ENCODE measurements around the gene PIP5K1B. TPM values are rescaled to one million over a fixed set of nuclear protein-coding genes. Genes with fewer than 3 reads are reported as not detected.

Gene PIP5K1B
- total RNA-seq, 1 donor from 2014 or later = not detected

DNA sequence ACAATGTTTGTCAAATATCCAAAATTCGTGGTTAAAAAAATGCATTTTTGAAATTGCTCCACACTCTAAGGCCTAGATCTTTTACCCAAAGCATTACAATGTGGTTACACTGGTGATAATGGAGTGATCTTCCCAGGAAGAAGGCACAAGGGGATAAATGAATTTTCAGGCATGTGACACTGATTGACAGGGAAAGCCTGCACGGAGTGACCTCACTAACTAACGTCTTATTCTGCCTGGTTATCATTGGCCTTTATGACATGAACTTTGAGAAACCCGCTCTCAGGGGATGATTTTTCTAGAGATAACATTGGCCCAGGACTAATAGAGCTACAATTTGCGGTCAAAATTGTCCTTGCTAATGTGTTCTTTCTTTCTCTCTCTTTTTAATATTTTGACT lies 171.2 kb downstream of the PIP5K1B start:
- TF ChIP-seq, protein P1, sequence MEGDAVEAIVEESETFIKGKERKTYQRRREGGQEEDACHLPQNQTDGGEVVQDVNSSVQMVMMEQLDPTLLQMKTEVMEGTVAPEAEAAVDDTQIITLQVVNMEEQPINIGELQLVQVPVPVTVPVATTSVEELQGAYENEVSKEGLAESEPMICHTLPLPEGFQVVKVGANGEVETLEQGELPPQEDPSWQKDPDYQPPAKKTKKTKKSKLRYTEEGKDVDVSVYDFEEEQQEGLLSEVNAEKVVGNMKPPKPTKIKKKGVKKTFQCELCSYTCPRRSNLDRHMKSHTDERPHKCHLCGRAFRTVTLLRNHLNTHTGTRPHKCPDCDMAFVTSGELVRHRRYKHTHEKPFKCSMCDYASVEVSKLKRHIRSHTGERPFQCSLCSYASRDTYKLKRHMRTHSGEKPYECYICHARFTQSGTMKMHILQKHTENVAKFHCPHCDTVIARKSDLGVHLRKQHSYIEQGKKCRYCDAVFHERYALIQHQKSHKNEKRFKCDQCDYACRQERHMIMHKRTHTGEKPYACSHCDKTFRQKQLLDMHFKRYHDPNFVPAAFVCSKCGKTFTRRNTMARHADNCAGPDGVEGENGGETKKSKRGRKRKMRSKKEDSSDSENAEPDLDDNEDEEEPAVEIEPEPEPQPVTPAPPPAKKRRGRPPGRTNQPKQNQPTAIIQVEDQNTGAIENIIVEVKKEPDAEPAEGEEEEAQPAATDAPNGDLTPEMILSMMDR (conservative IDR thresholded peaks at IDR 0.05; ENCODE audit: low read depth, low read length) = no peak
- H3K4me3 ChIP-seq (ENCODE audit: low read depth, low read length) = no peak overlapping the region
- DNase-seq (ENCODE audit: low read depth) = no peak

DNA sequence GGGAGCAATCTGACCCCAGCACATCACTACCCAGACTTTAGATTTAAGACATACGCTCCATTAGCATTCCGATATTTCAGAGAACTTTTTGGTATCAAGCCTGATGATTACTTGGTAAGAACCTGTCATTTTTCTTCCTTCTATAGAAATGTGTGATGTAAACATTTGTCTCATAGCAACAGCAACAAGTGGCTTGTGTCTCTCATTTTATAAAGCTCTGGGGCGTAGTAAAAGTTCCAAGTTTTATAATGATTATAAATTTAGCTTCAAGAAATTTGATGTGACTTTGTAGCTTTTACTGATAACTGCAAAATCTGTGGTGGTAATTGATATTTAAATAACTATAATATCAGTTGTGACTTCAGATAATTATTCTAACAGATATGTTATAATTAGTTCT lies 171.6 kb downstream of the PIP5K1B start:
- DNase-seq (ENCODE audit: low read depth) = no peak
- TF ChIP-seq, protein P1 (conservative IDR thresholded peaks at IDR 0.05; ENCODE audit: low read depth, low read length) = no peak
- no peak overlapping the region for H3K4me3 ChIP-seq (ENCODE audit: low read depth, low read length)

DNA sequence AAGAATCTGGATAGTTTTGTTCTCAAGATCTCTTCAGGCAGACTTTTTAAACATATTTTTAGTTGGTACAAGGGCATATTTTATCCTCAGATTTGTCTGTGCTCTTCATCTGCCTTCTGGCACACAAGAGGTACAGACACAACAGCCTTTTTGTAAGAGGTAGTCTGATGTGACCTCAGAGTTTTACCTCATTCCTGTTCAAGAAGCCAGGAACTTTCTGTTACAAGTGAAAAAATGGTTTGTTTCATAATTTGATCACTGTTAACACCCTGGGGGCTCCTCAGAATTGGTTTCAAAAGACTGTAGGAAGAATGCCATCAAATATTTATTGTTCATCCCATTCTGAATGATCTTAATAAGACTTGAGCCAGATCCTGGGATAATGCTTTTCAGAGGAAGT lies 172.2 kb downstream of the PIP5K1B start:
- DNase-seq (ENCODE audit: low read depth) = no peak
- TF ChIP-seq, protein P1 (conservative IDR thresholded peaks at IDR 0.05; ENCODE audit: low read depth, low read length) = no peak
- no peak overlapping the region for H3K4me3 ChIP-seq (ENCODE audit: low read depth, low read length)

DNA sequence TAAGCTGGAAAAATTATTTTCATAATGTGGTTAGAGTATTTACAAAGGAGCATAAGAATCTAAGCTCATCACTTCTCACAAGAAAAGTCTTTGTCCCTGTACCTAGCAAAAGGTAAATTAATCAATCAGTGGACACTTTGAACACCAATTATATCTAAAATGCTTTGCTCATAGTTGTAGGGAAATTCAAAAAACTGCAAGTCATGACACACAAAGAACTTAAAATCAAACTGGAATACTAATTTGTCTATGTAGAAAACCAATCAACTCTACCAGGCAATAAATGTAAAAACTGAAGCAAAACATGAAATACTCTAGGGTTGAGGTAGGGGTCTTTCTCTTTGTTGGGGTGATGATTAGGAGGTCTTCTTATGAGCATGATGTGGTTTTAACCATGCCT lies 173.4 kb downstream of the PIP5K1B start:
- DNase-seq (ENCODE audit: low read depth) = no peak
- TF ChIP-seq, protein P1 (conservative IDR thresholded peaks at IDR 0.05; ENCODE audit: low read depth, low read length) = no peak
- no peak overlapping the region for H3K4me3 ChIP-seq (ENCODE audit: low read depth, low read length)

DNA sequence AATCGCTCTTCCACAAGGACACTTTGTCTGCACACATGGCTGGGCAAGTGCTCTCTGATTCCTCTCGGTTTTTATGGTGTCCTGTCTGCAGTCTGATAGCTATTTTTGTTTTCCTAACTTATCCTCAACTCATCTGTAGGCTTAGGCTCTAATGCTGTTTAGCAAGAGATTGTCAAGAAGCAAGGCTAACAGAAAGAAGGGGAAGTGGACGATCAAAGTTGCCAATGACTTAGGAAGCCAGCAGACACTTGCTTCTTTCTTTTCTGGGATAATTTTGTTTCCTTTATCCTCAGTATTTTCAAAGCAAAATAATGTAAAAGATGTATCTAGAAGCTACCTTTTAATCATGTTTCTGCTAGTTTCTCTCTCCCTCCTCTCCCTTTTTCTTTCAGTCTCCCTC lies 178.2 kb downstream of the PIP5K1B start:
- TF ChIP-seq, protein P1 (conservative IDR thresholded peaks at IDR 0.05; ENCODE audit: low read depth, low read length) = no peak
- DNase-seq (ENCODE audit: low read depth) = no peak
- H3K4me3 ChIP-seq (ENCODE audit: low read depth, low read length) = no peak overlapping the region

DNA sequence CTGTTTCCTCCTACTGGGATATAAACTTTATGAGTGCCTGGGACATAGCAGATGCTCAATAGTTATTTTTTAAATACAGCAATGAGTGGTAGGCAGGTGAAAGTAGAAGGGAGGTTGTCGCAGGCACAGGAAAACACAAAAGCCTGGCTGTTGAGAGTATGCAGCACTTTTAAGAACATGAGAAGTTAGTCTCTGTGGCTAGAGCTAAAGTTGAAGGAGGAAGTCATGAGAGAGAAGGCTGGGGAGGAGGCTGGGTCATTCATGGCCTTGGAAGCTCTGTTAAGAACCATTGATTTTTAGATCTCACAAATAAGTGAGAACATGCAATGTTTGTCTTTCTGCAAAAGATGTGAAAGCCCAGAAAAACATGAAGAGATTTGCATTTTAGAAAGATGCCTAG lies 182.2 kb downstream of the PIP5K1B start:
- H3K4me3 ChIP-seq (ENCODE audit: low read depth, low read length) = no peak overlapping the region
- no peak for DNase-seq (ENCODE audit: low read depth)

DNA sequence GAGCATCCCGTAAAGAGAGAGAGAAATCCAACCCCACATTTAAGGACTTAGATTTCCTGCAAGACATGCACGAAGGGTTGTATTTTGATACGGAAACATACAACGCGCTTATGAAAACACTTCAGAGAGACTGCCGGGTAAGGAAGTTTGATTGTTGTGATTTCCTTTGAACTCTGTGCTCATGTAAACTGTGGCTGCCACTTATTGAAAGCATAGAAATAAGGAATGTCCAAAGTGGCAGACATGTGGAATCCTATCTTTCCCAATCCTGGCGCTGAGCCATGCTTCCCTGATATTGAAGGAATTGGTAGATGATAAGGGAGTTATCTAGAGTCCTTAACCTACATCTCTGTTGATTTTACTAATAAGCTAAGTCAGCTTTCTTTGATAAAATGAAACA lies 189.5 kb downstream of the PIP5K1B start:
- TF ChIP-seq, protein P1 (conservative IDR thresholded peaks at IDR 0.05; ENCODE audit: low read depth, low read length) = no peak
- H3K4me3 ChIP-seq (ENCODE audit: low read depth, low read length) = no peak overlapping the region

More for the DNA sequence above, 182.2 kb downstream of the PIP5K1B start:
- TF ChIP-seq, protein P1 (conservative IDR thresholded peaks at IDR 0.05; ENCODE audit: low read depth, low read length) = no peak

More for the DNA sequence above, 189.5 kb downstream of the PIP5K1B start:
- no peak for DNase-seq (ENCODE audit: low read depth)

All from epithelial cell of proximal tubule (primary cell).